T-helper 9 cell (primary cell): ENCODE measurements around the gene SHISA5.
"Not testable (repeated sequence)": the region's sequence is repeated elsewhere in the genome, so short reads cannot be mapped to it uniquely, and the experiment has no call there.

Source experiments
- DNase-seq: peaks from one replicate; pipeline ENCODE4 v3.0.0-alpha.2; 2020
- total RNA-seq, 2 donors: gene quantifications; one replicate each; lab custom pipeline; 2026; lab: John Stamatoyannopoulos, UW

The SHISA5 gene, protein sequence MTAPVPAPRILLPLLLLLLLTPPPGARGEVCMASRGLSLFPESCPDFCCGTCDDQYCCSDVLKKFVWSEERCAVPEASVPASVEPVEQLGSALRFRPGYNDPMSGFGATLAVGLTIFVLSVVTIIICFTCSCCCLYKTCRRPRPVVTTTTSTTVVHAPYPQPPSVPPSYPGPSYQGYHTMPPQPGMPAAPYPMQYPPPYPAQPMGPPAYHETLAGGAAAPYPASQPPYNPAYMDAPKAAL
- 120 to 220 reads per million in 2 donors for total RNA-seq

DNA sequence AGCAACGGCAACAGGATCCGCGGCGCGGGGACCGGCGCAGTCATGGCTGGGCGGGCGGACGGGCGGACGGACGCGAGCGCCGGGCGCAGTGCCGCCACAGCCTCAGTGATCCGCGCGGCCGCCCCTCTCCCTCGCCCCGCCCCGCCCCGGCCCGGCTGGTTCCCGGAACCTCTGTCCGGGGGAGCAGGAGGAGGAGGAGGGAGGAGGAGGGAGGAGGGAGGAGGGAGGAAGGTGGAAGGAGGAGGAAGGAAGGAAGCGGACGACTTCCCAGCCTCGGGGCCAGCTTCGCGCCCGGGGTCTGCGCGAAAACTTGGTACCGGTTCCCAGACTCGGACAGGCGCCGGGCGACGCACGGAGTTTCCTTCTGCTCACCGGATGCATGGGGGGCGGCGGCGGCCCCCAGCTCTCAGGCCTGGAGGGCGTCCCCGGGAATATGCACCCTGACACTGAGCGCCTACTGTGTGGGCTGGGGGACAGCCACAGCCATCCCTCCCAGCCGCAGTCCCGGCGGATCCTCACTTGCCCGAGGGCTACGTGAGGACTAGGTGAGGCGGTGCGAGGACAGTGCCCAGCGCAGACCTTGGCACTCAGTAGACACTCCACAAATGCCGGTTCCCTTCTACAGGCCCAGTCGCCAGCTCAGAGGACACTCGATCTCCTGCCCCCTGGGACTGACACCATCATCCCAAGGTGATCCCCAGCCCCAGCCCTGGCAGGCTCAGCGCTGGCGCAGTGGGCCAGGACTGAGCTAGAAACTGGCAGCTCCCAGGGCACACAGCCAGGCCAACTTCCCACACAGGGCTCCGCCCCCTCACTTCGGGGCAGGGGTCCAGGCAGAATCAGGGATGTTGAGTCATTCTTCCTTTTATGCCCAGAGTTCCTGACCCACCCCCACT, at the start of gene SHISA5:
Gene SHISA5, minus strand, starts transcription at position 124 of the 896 bp plus-strand sequence. Its CDS starts 80 bp downstream, at position 44.
- peak; percentile 44 for DNase-seq

DNA sequence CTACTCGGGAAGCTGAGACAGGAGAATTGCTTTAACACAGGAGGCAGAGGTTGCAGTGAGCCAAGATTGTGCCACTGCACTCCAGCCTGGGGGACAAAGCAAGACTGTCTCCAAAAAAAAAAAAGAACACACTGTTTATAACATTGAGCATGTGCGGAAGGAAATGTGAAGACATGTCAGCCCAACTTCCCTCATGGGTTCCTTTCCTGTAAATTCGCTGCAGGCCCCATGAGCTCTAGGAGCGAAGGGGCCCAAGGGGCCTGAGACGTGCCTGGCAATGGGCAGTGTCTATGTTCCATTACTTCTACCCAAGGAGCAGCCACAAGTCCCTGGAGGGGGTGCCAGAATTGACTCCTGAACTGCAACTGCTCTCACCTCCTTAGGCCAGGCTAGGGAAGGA, 49.4 kb upstream of the SHISA5 start:
- no peak for DNase-seq

DNA sequence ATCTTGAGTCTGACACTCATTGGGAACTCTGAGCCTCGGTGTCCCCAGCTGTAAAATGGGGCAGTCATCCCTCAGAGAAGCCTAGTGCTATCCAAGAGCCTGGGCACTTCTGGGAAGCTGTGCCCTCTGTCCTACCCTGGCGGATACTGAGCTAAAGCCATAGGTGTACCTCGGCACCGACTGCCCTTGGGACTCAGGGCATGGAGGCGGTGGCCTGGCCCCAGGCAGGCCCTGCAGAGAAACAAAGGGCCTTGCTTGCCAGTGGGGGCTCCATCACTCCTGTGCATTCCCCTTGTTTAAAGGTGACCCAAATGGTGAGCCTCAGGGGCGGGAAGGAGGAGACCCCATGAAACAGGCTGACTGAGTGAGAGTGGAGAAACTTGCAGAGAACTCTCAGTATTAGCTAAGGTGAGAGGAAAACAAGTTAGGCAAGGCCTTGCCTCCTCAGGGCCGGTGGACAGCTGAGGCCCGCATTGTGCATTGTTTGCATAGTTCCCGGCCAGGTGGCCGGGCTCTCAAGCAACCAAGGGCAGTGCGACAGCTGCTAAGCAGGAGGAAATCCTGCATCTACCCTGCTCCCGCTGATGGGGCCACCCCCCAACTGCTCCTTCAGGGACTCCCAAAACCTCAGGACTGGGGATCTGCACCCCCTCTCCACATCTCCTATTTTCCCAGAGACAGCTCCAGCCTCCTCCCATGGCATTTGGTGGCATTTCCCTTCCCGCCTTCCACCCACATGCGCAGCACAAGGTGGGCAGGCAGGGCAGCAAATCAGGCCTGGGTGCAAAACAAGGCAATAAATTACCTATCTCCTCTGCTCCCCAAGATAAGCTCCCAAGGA, 48.4 kb upstream of the SHISA5 start:
- DNase-seq = no peak

DNA sequence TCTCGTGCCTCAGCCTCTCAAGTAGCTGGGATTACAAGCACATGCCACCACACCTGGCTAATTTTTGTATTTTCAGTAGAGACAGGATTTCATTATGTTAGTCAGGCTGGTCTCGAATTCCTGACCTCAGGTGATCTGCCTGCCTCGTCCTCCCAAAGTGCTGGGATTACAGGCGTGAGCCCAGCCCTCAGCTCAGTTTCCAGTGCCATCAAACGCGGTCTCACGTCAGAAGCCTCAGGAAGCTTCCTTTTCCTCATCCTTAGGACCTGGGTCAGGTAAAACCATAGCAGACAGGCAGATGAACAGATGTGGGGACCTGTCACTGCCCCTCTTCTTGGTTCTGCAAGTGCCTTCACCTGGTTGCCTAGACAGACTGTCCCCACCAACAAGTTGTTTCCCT, 47.7 kb upstream of the SHISA5 start:
- not testable (repeated sequence) for DNase-seq

DNA sequence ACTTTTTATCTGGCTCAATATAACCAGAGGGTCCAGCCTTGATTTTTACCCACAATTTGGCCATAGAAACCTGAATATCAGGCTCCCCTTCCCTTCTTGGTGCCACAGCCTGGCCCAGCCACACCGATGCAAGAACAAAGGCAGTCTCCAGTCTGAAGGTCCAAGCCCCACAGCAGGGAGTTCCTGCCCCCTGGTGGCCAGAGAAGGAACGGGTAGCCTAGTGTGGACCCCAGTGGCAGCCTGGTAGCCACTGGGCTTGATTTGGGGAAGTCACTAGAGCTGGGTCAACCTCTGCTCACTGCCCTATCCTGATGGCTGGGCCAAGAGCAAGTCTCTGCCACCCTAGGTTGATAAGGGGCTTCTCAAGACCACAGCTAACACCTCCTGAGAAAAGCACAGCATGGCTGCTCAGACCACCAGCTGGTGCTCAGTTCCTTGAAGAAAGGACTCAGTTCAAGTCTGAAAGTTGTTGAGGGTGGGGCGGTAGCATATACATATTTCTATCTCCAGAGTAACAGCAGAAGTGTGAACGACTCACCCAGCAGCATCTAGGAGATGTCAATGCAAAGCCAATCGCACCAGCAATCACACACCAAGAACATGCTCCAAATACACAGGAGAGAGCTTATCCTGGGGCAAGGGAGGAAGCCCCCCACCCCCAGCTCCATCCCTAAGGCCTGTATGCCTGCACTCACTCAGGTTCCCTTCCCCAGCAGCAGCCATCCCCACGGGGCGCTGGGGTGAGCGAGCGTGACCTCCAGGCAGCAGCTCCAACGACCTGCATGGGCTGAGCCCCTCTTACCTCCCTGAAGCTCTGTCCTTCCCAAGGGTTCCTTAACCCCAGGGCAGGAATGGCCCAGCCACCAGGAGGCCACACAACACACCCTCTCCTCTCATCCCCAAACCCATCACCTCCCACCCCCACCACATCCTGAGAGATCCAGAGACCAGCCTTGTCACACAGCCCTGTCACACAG, 45.0 kb upstream of the SHISA5 start:
- peak; percentile 79 for DNase-seq

DNA sequence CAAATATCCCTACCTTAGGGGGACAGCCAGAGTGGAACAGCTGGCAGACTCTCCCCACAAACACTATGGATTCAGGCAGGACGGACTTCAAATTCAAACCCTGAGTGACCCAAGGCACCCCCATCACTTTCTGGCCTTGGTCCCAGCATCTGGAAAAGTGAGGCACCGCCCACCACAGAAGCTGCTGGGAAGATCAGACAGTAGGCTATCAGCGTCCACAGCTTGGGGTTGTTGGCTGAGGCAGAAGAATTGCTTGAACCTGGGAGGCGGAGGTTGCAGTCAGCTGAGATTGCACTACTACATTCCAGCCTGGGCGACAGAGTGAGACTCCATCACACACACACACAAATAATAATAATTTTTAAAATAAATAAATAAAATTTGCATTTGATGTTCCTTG, 44.2 kb upstream of the SHISA5 start:
- DNase-seq = no peak

DNA sequence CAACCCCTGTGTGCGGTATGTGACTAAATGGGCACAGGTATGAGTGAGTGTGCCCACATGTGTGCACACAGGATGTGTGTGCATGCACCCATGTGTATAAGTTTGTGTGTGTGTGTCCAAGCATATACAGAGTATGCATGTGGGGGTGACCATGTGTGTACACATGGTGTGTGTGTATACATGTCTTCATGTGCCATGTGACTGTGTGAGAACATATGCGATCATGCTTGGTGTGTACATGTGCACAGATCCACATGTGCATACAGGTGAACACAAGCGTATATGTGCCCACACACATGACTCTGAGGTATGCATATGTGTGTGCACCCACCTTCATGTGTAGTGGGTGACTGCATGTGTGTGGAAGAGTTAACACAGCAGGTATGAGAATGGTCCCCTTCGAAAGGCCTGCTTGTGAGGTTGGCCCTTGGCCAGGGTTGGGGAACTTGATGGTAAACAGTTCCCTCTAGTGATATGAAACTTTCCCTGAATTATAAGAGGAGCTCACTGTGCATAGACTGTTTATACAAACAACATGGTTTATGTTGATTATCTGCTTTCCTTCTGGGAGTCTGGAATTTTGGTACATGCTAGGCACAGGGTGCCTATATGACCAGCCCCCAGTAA, 42.3 kb upstream of the SHISA5 start:
- no peak for DNase-seq

DNA sequence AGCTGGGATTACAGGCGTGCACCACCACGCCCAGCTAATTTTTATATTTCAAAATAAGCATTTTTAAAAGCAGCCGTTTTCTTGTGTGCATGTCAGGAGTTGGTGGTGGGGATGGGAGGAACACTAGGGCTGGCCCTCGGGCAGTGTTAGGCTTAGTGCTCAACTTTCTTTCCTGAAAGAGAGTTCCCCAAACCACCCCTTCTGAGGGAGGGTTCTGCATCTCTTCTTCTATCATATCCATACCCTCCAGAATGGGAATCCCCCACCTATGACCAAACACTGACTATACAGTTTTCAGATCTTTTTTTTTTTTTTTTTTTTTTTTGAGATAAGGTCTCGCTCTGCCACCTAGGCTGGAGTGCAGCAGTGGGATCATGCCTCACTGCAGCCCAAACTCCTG, 40.2 kb upstream of the SHISA5 start:
- DNase-seq = no peak

DNA sequence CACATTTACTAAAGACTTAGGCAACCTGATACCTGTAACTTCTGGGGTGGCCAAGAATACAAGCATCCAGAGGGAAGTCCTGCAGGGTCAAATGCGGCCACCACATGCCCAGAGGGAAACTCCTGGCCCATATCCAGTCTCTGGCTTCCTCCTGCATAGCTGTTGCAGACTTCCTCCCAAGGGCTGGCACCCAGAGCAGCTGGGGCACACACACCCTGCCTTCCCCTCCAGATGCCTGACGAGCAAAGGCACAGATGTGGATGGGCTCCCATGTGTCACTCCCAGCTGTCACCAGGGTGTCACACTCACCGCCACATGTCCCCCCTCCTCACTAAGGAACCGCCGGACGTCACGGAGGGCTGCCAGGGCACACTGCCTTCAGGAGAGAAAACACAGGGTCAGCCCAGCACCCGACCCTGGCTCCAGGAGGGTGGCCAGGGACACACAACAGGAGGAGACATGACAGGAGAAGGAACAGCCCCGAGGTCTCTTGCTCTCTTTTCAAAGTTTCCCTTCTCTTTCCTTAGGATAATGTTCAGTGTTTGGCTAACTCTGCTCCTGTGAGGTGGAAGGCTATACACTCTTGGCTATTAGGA, 39.4 kb upstream of the SHISA5 start:
- no peak for DNase-seq

DNA sequence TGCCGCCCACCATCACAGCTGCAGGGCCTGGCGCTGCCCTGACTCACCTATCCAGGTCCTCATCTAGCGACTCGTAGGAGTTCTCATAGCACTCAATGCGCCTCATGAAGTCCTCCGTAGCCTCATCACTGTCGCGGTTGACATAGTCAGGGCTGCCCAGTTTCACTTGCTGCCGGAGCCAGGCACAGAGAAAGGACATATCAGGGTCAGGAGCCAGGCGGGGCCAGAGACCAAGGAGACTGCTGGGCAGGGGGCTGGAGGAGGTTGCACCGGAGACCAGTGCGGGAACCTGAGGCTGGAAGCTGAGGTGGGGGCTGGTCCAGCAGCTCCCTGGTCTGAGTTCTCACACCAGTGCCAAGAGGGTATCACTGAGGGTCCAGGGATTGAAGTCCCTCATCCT, 34.5 kb upstream of the SHISA5 start:
- no peak for DNase-seq

DNA sequence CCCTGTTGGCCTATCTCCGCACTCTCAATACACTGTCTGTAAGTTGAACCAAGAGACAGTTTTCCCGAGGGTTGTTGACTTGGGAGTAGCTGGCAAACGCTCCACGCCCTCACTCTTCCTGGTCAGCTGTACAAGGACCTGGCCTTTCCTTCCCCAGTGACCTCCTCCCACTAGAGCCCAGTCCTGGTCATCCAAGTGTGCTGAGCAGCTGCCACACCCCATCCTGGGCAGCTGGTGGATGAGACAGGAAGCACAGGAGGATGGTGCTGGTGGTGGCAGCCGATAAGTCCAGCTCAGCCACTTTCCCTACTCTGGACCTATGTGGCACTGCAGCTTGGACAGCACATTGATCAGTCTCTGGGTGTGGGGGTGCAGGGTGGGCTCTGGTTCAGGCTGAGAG, 32.8 kb upstream of the SHISA5 start:
- no peak for DNase-seq

DNA sequence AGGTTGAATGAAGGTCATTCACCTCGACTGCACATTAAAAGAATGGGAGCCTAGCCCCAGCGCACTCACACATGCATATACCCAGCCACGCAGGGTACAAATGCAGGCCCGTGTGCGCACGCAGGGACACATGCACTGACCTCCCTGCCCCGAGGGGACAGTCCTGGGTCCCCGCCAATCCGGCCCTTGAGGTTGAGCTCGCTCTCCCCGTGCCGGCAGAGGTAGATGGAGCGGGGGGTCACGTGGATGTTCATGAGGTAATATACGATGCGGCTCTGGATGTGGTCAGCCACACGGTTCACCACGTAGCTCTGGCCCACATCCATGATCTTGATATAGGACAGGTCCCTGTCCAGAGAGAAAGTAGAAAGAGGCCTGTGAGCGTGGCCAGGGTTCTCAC, 32.1 kb upstream of the SHISA5 start:
- no peak for DNase-seq

DNA sequence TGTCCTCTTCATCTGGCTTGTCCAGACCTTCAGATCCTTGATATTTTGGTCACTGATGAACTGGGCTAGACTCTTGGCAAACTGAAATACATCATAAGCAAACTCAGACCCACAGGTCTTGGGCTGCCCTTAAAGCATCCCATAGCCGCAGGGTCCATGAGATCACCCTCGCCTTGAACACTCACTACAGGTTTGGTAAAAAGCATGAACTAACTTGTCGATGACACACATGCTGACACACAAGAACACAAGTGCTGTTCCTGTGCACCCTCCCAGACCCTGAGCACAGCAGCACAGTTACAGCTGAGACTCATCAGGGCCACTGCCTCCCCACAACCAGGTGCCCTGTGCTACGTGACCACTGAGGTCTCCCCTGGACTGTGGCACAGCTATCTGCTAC, 31.6 kb upstream of the SHISA5 start:
- DNase-seq = no peak

DNA sequence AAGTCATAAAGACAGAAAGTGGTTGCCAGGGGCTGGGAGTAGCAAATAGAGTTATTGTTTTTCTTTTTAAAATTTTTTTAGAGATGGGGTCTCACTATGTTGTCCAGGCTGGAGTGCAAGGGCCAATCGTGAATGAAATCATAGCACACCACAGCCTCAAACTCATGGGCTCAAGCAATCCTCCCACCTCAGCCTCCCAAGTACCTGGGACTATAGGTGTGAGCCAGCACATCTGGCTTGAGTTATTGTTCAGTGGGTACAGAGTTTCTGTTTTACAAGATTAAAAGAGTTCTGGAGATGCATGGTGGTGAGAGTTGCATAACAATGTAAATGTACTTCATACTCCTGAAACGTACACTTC, 29.0 kb upstream of the SHISA5 start:
- DNase-seq = no peak

DNA sequence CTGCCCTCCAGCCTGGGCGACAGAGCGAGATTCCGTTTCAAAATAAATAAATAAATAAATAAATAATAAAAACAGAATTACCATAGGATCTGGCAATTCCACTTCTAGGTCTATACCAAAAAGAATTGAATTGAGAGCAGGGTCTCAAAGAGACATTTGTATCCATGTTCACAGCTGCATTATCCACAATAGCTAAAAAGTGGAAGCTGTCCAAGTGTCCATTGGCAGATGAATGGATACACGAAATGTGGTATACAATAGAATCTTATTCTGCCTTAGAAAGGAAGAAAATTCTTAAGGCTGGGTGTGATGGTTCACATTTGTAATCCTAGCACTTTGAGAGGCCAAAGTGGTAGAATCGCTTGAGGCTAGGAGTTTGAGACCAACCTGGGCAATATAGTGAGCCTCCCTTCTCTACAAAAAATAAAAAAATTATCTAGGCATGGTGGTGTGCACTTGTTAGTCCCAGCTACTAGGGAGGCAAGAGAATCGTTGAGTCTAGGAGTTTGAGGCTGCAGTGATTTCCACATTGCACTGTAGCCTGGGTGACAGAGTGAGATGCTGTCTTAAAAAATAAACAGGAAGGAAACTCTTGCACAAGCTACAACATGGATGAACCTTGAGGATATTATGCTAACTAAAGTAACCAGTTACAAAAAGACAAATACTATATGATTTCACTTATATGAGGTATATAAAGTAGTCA, 28.4 kb upstream of the SHISA5 start:
- DNase-seq = no peak

DNA sequence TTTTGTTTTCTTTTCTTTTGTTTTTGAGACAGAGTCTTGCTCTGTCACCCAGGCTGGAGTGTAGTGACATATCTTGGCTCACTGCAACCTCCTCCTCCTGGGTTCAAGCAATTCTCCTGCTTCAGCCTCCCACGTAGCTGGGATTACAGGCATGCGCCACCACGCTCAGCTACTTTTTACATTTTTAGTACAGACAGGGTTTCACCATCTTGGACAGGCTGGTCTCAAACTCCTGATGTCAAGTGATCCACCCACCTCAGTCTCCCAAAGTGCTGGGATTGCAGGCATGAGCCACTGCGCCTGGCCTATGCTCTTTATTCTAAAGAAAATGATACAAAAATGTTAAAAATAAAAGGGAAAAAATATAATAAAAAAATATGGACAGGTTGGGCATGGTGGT, 26.7 kb upstream of the SHISA5 start:
- DNase-seq = not testable (repeated sequence)

DNA sequence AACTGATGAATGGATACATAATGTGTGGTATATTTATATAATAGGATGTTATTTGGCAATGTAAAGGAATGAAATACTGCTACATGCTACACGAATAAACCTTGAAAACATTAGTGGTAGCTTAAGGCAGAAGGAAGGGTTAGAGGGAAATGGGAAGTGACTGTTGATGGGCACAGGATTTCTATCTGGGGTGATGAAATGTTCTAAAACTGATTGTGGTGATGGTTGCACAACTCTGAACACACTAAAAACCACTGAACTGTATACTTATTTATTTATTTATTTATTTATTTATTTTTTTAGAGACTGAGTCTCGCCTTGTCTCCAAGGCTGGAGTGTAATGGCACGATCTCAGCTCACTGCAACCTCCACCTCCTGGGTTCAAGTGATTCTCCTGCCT, 24.8 kb upstream of the SHISA5 start:
- DNase-seq = no peak

DNA sequence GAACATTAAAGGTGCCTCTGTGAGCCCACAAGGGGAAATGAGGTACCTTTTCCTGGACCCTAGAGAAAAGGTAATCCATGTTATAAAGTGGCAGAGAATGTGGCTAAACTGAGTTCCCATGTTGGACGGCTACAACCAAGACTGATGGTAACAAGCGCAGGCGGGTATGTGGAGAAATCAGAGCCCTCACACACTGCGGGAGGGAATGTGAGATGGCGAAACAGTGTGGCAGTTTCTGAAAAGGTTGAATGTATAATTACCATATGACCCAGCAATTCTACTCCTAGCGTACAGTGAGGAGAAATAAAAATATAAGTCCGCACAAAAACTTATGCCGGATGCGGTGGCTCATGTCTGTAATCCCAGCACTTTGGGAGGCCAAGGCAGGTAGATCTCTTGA, 24.1 kb upstream of the SHISA5 start:
- DNase-seq = no peak

DNA sequence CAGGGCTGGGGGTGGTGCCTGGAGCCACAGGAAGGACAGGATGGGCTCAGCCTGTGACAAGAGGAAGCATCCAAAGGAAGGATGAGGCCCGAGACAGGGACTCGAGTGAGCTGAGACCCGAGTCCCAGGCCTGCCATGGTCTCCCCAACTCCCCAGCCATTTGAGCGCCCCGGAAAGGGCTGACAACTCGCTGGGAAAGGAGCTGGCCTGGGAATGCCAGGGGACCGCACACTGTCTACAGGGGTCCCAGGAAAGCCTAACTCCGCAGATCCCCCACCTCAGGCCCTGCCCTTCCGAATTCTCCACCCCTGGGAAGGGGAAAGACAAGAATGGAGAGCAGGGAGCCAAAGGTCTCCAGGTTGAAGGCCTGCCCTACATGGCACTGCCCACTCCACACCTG, 21.0 kb upstream of the SHISA5 start:
- DNase-seq = no peak

DNA sequence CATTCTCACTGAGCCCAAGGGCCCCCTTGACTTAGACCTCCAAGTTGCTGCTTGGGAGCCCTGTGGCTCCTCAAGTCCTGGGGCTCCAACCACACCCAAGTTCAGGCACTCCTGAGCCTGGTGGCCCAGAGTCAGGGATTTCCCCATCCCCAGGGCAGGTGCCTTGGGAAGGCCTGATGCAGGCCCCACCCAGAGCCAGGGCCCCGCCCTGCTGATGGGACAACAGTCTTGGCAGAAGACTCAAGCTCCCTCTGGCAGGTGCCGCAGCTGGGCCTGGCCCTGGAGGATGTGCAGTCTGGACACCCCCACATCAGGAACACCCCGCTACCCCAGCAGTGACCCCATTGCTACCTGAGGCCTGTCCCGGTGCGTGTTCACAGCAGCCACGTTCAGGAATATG, 17.7 kb upstream of the SHISA5 start:
- DNase-seq = no peak

DNA sequence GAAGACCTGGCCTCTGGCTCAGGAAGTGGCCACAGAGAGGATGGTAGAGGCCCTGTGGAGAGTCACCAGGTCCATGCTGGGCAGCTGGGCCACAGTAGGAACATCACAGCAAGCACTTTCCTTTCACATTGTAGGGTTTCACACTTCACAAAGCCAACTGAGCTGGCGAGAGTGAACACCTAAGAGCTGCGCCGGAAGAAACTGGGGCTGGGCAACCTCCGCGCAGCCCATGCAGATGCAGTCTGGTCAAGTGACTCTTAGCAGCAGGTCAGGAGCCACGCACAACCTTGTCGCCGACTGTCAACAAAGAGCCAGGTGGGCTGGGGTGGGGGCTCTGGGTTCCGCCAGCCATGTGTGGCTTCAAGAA, 15.3 kb upstream of the SHISA5 start:
- no peak for DNase-seq
